Vagina (tissue), 2 donors: ENCODE results near the gene MEDAG. TPM values are rescaled to one million over a fixed set of nuclear protein-coding genes. Genes with fewer than 3 reads are reported as not detected.
A peak's percentile ranks its signal among the peaks of the same experiment; 100 is the strongest.

Source experiments
- DNase-seq, 2 donors: peaks; one replicate each; pipeline ENCODE4 v3.0.0-alpha.2; 2017; ENCODE audit errors: extremely low spot score in 2 of 2
- H3K27ac ChIP-seq: fragments of 200-600 bp; sonication (generic); one replicate; pipeline ENCODE4 v1.5.1; 2019
- H3K27me3 ChIP-seq: fragments of 200-600 bp; sonication (generic); one replicate; pipeline ENCODE4 v1.5.1; 2019
- H3K36me3 ChIP-seq, 2 donors: fragments of 200-600 bp; sonication (generic); one replicate each; pipeline ENCODE4 v1.5.1; 2017 to 2019
- H3K4me1 ChIP-seq: fragments of 200-600 bp; sonication (generic); one replicate; pipeline ENCODE4 v1.5.1; 2019
- H3K4me3 ChIP-seq, 2 donors: fragments of 200-600 bp; sonication (generic); 1 replicate in 1 of 2; 2 replicates in 1 of 2; pipeline ENCODE4 v1.5.1; 2016 to 2019
- H3K9me3 ChIP-seq: fragments of 200-600 bp; sonication (generic); one replicate; pipeline ENCODE4 v1.5.1; 2019
- POLR2A ChIP-seq, 2 donors: fragments of 450-650 bp; IDR thresholded peaks; one replicate each; pipeline ENCODE4 v1.6.1; 2017; ENCODE audit warnings: antibody characterized with exemption in 2 of 2, mild to moderate bottlenecking in 2 of 2, moderate library complexity in 2 of 2
- POLR2AphosphoS5 ChIP-seq, 2 donors: sonication (generic); formaldehyde crosslinking; IDR thresholded peaks; one replicate each; pipeline ENCODE4 v1.9.0; 2017; ENCODE audit warnings: antibody characterized with exemption in 2 of 2, mild to moderate bottlenecking in 2 of 2, low read depth in 1 of 2; ENCODE audit not compliant: insufficient read depth in 1 of 2
- intact Hi-C: fragments of 100-400 bp; cut with DNase I; formaldehyde crosslinking; loops from one replicate; pipeline ENCODE4 v1.15.1; 2023
- total RNA-seq: library from RNA; depleted of rRNA; stranded (reverse); fragments of >200 nt; gene quantifications from one replicate; pipeline ENCODE4 v1.2.3, GENCODE V29; 2016
- TF ChIP-seq, protein P1 (sequence below), 3 experiments: fragments of 450-650 bp in 2 of 3; fragments of 200-600 bp in 1 of 3; sonication (generic) in 1 of 3; IDR thresholded peaks; one replicate each; pipeline ENCODE4 v1.5.1; 2017 to 2019; ENCODE audit warnings: antibody characterized with exemption in 3 of 3, mild to moderate bottlenecking in 2 of 3, moderate library complexity in 2 of 3

Gene MEDAG
- total RNA-seq, 1 donor from 2014 or later, result 46.4 TPM

DNA sequence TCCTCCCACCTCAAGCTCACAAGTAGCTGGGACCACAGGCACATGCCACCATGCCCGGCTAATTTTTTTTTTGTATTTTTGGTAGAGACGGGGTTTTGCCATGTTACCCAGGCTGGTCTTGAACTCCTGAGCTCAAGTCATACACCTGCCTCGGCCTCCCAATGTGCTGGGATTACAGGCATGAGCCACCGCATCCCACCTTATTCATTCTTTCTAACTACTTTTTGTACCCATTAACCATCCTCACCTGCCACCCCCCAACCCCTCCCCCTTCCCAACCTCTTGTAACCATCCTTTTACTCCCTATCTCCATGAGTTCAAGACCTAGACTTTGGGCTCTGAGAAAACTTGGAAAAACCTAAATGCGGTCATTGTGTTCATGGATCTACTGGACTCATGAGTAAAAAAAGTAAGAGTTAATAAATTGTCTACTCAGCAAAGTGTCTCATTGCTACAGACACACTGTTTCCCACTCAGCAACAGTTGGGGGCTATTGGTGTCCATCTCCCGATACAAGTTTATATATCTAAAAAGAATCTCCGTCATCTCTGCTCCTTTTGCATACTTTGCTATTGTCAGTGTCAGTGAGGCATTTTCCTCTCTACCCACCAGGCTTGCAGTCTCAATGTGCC lies 44.1 kb upstream of the MEDAG start:
- intact Hi-C loops, result no loop called here

DNA sequence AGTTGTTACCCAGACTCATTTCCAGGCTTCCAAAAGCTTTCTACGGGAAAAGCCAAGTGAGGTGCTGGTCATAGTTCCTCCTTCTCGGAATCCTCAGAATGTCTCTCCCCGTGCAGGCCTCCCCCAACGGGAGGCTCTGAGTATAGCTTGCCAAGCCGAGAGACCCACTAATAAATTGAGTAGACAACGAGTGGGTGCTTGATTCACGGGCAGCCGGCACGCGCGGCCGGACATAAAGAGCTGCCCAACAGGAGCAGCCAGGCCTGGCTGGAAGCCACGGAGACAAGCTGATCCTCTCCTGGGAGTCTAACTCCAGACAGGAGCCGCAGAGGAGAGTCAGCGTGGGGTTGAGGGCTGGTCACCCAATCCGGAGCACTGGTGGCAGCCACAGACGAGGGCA lies 43.4 kb upstream of the MEDAG start:
- Histone ChIP-seq H3K4me3 (peak overlapping the region in 1 of 2 donors; percentile 14), H3K36me3 (no peaks in the 10 kb centered on the region), H3K27me3 (no peaks in the 10 kb centered on the region), H3K27ac (peak overlapping the region; percentile 88), H3K4me1 (peaks cover 31% of the 10 kb centered on the region), H3K9me3 (no peaks in the 10 kb centered on the region)
- DNase-seq, result no peak
- intact Hi-C loops, result no loop called here
- TF ChIP-seq POLR2AphosphoS5 (IDR thresholded peaks at IDR 0.05; ENCODE audit: insufficient read depth in 1 of 2, low read depth in 1 of 2) (peak in 1 of 2 donors; percentile 41), POLR2A (IDR thresholded peaks at IDR 0.05) (no peak)
- TF ChIP-seq, protein P1, sequence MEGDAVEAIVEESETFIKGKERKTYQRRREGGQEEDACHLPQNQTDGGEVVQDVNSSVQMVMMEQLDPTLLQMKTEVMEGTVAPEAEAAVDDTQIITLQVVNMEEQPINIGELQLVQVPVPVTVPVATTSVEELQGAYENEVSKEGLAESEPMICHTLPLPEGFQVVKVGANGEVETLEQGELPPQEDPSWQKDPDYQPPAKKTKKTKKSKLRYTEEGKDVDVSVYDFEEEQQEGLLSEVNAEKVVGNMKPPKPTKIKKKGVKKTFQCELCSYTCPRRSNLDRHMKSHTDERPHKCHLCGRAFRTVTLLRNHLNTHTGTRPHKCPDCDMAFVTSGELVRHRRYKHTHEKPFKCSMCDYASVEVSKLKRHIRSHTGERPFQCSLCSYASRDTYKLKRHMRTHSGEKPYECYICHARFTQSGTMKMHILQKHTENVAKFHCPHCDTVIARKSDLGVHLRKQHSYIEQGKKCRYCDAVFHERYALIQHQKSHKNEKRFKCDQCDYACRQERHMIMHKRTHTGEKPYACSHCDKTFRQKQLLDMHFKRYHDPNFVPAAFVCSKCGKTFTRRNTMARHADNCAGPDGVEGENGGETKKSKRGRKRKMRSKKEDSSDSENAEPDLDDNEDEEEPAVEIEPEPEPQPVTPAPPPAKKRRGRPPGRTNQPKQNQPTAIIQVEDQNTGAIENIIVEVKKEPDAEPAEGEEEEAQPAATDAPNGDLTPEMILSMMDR (IDR thresholded peaks at IDR 0.05), result no peak

More for the DNA sequence above, 44.1 kb upstream of the MEDAG start:
- no peak overlapping the region for H3K4me3 ChIP-seq
- H3K36me3 ChIP-seq, result no peaks in the 10 kb centered on the region
- H3K9me3 ChIP-seq, result no peaks in the 10 kb centered on the region
- no peaks in the 10 kb centered on the region for H3K27me3 ChIP-seq
- H3K4me1 ChIP-seq, result peaks cover 26% of the 10 kb centered on the region
- H3K27ac ChIP-seq, result peak overlapping the region; percentile 88
- TF ChIP-seq, protein P1 (IDR thresholded peaks at IDR 0.05), result no peak
- TF ChIP-seq POLR2A (IDR thresholded peaks at IDR 0.05) (no peak), POLR2AphosphoS5 (IDR thresholded peaks at IDR 0.05; ENCODE audit: insufficient read depth in 1 of 2, low read depth in 1 of 2) (no peak)
- no peak for DNase-seq

DNA sequence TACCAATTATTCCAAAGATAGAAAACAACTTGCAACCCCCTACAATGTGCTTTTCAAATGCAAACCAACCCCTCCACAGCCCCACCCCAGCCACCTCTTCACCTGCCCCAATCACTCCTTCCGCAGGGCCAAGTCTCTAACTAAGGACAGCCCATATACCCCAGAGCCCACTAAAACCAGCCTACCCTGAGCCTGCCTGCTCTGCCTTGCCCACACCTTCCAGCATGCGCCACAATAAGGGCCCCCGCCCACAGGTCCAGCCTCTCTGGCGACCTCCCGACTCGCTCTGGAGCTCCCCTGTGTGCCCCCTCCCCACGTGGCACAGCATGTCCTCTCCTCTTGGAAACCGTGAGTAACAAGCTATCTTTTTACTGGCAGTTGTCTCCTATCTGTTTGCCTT lies 42.8 kb upstream of the MEDAG start:
- H3K36me3 ChIP-seq, result no peaks in the 10 kb centered on the region
- intact Hi-C loops, result no loop called here
- H3K27me3 ChIP-seq, result no peaks in the 10 kb centered on the region
- TF ChIP-seq POLR2AphosphoS5 (IDR thresholded peaks at IDR 0.05; ENCODE audit: insufficient read depth in 1 of 2, low read depth in 1 of 2), result no peak
- TF ChIP-seq, protein P1 (IDR thresholded peaks at IDR 0.05), result no peak
- no peak for TF ChIP-seq POLR2A (IDR thresholded peaks at IDR 0.05)
- H3K9me3 ChIP-seq, result no peaks in the 10 kb centered on the region
- H3K4me1 ChIP-seq, result peaks cover 31% of the 10 kb centered on the region
- no peak for DNase-seq
- no peak overlapping the region for H3K4me3 ChIP-seq
- peak overlapping the region; percentile 88 for H3K27ac ChIP-seq

DNA sequence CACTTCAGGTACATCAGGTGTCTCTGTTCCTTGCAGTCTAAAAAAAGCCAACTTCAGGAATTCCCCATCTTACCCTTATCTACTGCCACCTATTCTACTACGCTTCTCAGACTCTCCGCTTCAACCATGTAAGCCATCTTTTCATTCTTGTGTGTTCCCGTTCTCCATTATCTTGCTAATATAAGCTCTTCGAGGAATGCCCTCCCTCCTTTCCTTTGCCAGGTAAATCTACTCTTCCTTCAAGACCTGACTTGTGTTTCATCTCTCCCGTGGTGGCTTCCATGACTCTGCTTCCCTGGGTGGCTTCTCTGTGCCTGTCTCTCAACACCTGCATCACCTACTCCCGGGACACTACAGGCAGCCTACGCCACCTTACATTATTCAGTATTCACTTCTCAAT lies 42.3 kb upstream of the MEDAG start:
- Histone ChIP-seq H3K4me1 (peaks cover 32% of the 10 kb centered on the region), H3K27me3 (no peaks in the 10 kb centered on the region), H3K27ac (peak overlapping the region; percentile 88), H3K36me3 (no peaks in the 10 kb centered on the region), H3K4me3 (no peak overlapping the region), H3K9me3 (no peaks in the 10 kb centered on the region)
- no peak for DNase-seq
- intact Hi-C loops, result no loop called here
- TF ChIP-seq POLR2A (IDR thresholded peaks at IDR 0.05) (no peak), POLR2AphosphoS5 (IDR thresholded peaks at IDR 0.05; ENCODE audit: insufficient read depth in 1 of 2, low read depth in 1 of 2) (no peak)
- TF ChIP-seq, protein P1 (IDR thresholded peaks at IDR 0.05), result no peak

DNA sequence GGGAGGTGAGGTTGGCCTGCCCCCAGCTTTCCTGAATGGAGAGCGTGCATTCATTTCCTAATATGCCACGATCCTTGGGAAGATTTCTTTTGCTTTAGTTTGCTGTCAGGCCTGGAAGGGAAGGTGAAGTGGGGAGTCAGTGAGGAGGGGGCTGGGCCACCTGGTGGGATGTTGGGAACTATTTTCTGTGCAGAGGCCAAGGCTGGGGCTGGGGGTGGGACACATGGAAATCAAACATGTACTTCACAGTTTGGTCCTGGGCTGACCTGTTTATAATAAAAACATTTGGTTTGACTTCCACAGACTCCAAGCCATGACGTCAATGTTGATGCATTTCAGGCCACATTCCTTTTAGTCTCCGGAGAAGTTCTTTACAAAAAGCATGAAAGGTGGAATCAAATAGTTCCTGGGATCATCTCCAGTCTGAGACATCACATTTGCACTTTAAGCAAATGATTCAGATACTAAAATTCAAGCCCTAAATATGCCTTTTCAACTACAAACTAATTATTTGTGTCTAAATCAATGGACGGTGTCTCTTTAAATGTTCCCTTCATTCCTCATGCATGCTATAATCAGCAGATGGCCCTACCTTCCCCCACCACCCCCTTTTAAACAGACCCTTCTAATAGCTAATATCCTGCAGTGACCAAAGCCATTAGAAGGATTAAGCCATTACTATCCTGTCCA lies 41.5 kb upstream of the MEDAG start:
- intact Hi-C loops, result no loop called here
- DNase-seq, result no peak
- Histone ChIP-seq H3K4me3 (no peak overlapping the region), H3K36me3 (no peaks in the 10 kb centered on the region), H3K27ac (peak overlapping the region; percentile 88), H3K4me1 (peaks cover 40% of the 10 kb centered on the region), H3K9me3 (no peaks in the 10 kb centered on the region), H3K27me3 (no peaks in the 10 kb centered on the region)
- TF ChIP-seq POLR2AphosphoS5 (IDR thresholded peaks at IDR 0.05; ENCODE audit: insufficient read depth in 1 of 2, low read depth in 1 of 2) (no peak), POLR2A (IDR thresholded peaks at IDR 0.05) (no peak)
- TF ChIP-seq, protein P1 (IDR thresholded peaks at IDR 0.05), result no peak
